ENCODE data around the gene BTBD16. TPM values are rescaled to one million over a fixed set of nuclear protein-coding genes. Genes with fewer than 3 reads are reported as not detected.

BTBD16 gene
- total RNA-seq, 2 experiments from 2014 or later = not detected

GRCh38 chr10:122253605-122254004, 17.5 kb upstream of the BTBD16 start:
- CTCF ChIA-PET = no interaction called here
- H3K27me3 Mint-ChIP-seq = peaks cover 5% of the 10 kb centered on the region
- DNase-seq (no peak), ATAC-seq (no peak)
- H3K4me3 Mint-ChIP-seq = no peak overlapping the region
- H3K4me1 Mint-ChIP-seq = no peaks in the 10 kb centered on the region
- H3K9me3 Mint-ChIP-seq (ENCODE audit: low read depth) = no peaks in the 10 kb centered on the region
- no peak overlapping the region for H3K27ac Mint-ChIP-seq
- H3K36me3 Mint-ChIP-seq = no peaks in the 10 kb centered on the region

DNA sequence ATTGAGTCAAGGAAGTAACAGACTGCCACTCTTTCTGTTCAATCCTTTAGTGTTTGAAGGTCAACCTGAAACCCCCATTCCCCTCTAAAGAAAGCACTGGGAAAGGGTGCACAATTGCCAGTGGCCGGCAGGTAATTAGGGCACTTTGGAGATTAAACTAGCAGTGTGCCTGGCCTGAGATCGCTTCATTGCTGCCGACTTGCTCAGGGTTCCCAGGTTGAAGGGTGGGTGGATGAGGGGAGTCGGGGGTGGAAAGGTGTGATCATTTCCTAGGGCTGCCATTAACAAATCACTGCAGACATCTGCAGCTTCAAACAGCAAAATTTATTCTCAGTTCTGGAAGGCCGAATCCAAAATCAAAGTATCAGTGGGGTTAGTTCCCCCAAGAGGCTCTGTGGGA, 16.3 kb upstream of the BTBD16 start:
- peaks cover 8% of the 10 kb centered on the region for H3K27me3 Mint-ChIP-seq
- no peaks in the 10 kb centered on the region for H3K36me3 Mint-ChIP-seq
- no peaks in the 10 kb centered on the region for H3K9me3 Mint-ChIP-seq (ENCODE audit: low read depth)
- H3K4me1 Mint-ChIP-seq = no peaks in the 10 kb centered on the region
- no peak overlapping the region for H3K4me3 Mint-ChIP-seq
- no peak for DNase-seq
- no peak overlapping the region for H3K27ac Mint-ChIP-seq
- no peak for ATAC-seq
- CTCF ChIA-PET = no interaction called here

DNA sequence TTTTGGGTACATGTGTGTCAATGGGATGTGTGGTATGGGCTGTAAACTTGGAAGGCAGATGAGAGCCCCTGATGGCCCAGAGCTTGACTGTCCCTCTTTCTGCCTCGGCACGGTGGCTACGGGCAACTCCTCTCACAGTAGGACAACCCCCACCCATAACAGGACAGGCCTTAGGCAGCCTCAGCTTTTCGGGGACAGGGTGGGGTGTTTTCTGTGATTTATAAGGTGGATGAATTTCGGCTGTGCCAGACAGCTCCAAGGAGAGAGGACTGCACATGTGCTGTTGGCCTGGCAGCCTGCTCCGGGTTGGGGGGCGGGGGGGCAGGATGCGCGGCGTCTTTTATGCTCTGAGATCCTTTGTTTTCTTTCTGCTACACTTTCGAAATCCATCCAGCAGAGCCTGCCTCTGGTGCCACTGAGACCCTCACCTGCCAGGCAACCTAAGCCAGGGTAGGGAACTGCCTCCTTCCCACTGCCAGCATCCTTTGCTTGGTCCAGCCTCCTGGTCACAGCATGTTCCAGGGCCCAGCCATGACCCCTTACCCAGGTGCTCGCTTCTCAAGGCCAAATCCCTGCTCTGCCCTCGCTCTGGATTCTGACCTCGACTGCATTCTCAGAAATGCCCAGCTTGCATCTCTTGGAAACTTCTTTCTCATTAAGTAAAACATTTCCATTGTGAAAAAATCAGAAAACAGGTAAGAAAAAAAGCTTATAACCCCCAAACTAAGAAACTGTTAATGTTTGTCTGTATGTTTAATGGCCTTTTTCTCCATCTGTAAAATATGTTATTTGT, 15.4 kb upstream of the BTBD16 start:
- ATAC-seq (no peak), DNase-seq (no peak)
- no peaks in the 10 kb centered on the region for H3K36me3 Mint-ChIP-seq
- H3K4me1 Mint-ChIP-seq = no peaks in the 10 kb centered on the region
- CTCF ChIA-PET = interaction anchor here (1.3 kb wide), 1 partner anchor 12 kb away, joined by 3 read pairs; no protein-coding TSS in a partner anchor
- H3K4me3 Mint-ChIP-seq = no peak overlapping the region
- H3K9me3 Mint-ChIP-seq (ENCODE audit: low read depth) = no peaks in the 10 kb centered on the region
- no peak overlapping the region for H3K27ac Mint-ChIP-seq
- peaks cover 12% of the 10 kb centered on the region for H3K27me3 Mint-ChIP-seq

DNA sequence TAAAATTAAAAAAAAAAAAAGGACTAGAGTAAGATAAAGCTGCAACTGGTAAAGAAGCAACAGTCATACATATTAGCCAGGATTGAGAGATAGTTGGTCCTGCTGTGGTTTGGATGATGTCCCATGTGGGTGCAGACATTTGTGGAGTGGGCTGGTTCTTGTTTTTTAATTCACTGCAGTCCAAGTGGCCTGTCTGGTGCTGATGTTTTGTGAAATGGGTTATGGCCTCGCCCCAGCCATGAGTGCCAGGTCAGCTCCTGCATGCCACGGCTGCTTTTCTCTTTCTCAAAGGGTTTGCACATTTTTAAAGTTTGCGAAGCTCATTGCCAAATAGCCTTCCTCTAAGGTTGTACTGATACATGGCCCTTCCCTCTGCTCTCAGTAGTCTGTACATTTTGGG, 14.1 kb upstream of the BTBD16 start:
- Mint-ChIP-seq H3K27ac (no peak overlapping the region), H3K4me1 (no peaks in the 10 kb centered on the region), H3K9me3 (ENCODE audit: low read depth) (no peaks in the 10 kb centered on the region), H3K4me3 (no peak overlapping the region), H3K27me3 (peaks cover 14% of the 10 kb centered on the region), H3K36me3 (no peaks in the 10 kb centered on the region)
- DNase-seq (no peak), ATAC-seq (no peak)
- CTCF ChIA-PET = interaction anchor here (1.3 kb wide), 1 partner anchor 11 kb away, joined by 3 read pairs; no protein-coding TSS in a partner anchor

DNA sequence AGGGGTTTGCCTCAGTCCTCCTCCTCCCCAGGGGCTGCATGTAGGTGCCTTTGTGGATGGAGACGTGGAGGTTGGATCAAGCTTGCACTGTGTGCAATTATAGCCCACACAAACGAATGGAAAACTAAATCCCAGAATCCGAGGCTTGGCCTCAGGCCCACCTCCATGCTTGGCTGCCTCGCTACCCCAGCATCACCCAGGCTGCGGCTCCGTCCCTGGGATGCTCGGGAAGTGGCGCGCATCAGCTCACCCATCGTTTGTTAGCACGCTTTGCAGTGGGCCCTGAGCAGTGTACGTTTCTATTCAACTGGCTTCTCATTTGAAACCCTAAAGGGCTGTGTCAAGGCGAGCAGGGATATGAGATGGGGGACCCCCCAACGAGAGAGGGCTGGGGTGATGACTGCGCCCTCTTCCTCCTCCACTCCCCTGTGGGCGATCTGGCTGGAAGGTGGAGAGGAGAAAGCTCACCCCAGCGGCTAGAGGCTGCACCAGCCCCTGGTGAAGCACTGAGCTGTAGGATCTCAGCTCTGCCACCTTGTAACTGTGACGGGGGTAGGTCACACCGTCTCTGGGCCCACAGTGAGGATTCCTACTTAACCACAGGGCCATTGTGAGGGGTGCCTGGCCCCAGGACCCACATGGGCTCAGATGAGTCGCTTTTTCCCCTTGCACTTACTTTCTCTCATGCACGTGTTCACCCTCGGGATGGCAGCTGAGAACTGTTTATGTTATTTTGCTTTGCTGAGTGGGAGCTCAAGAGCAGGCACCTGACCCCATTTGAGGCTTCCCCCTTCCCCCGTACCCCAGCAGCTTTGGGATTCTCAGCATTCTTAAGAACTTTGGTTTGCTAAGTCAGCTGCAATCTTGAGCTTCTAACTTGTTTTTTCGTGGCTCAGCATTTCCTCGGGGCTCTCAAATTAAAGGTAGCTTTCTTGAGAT, 12.7 kb upstream of the BTBD16 start:
- no peaks in the 10 kb centered on the region for H3K36me3 Mint-ChIP-seq
- no peak overlapping the region for H3K4me3 Mint-ChIP-seq
- DNase-seq (no peak), ATAC-seq (no peak)
- CTCF ChIA-PET = interaction anchor here (1.2 to 2.4 kb wide), 2 partner anchors 10 to 13 kb away, joined by 3 to 8 read pairs; partner anchors contain the start of gene BTBD16
- H3K9me3 Mint-ChIP-seq (ENCODE audit: low read depth) = no peaks in the 10 kb centered on the region
- H3K27ac Mint-ChIP-seq = no peak overlapping the region
- H3K4me1 Mint-ChIP-seq = no peaks in the 10 kb centered on the region
- peaks cover 23% of the 10 kb centered on the region for H3K27me3 Mint-ChIP-seq

DNA sequence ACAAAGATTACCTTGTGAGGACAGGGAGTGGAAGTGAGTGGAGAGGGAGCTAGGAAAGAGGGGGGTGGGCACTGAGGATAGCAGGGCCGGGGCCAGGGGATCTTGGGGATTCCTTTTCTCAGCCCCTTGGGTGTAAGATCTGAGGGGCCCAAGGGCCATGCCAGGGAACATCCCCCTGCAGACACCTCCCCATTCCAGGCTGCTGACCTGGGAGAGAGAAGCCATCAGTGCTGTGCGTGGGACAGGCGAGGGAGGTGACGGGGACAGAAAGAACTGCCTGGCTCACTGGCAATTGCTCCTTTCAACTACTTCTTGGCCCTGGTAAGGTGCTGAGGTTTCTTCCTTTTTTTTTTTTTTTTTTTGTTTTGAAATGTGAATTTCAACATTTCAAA, 12.0 kb upstream of the BTBD16 start:
- Mint-ChIP-seq H3K27me3 (peaks cover 26% of the 10 kb centered on the region), H3K9me3 (ENCODE audit: low read depth) (no peaks in the 10 kb centered on the region), H3K4me3 (no peak overlapping the region), H3K4me1 (no peaks in the 10 kb centered on the region), H3K36me3 (no peaks in the 10 kb centered on the region), H3K27ac (no peak overlapping the region)
- no peak for DNase-seq
- CTCF ChIA-PET = interaction anchor here (1.2 to 2.4 kb wide), 2 partner anchors 9 to 12 kb away, joined by 3 to 8 read pairs; partner anchors contain the start of gene BTBD16
- no peak for ATAC-seq

DNA sequence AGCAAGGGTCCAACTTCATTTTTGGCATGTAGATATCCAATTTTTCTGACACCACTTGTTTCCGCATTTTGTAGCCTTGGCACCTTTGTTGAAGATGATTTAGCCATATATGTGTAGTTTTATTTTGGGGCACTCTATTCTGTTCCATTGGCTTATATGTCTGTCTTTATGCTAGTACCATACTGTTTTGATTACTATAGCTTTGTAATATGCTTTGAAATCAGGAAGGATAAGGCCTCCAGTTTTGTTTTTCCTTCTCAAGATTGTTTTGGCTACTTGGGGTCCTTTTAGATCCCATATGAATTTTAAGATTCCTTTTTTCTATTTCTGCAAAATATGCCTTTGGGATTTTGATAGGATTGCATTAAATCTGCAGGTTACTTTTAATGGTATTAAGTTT, 9.5 kb upstream of the BTBD16 start:
- no peaks in the 10 kb centered on the region for H3K36me3 Mint-ChIP-seq
- H3K27me3 Mint-ChIP-seq = peaks cover 28% of the 10 kb centered on the region
- no peak overlapping the region for H3K27ac Mint-ChIP-seq
- no peaks in the 10 kb centered on the region for H3K4me1 Mint-ChIP-seq
- no peak overlapping the region for H3K4me3 Mint-ChIP-seq
- CTCF ChIA-PET = no interaction called here
- ATAC-seq (no peak), DNase-seq (no peak)
- H3K9me3 Mint-ChIP-seq (ENCODE audit: low read depth) = no peaks in the 10 kb centered on the region

GRCh38 chr10:122263971-122264370, 7.1 kb upstream of the BTBD16 start:
- ATAC-seq (no peak), DNase-seq (no peak)
- Mint-ChIP-seq H3K36me3 (no peaks in the 10 kb centered on the region), H3K4me1 (no peaks in the 10 kb centered on the region), H3K27ac (no peak overlapping the region), H3K9me3 (ENCODE audit: low read depth) (no peaks in the 10 kb centered on the region), H3K27me3 (peaks cover 23% of the 10 kb centered on the region), H3K4me3 (no peak overlapping the region)
- CTCF ChIA-PET = no interaction called here

DNA sequence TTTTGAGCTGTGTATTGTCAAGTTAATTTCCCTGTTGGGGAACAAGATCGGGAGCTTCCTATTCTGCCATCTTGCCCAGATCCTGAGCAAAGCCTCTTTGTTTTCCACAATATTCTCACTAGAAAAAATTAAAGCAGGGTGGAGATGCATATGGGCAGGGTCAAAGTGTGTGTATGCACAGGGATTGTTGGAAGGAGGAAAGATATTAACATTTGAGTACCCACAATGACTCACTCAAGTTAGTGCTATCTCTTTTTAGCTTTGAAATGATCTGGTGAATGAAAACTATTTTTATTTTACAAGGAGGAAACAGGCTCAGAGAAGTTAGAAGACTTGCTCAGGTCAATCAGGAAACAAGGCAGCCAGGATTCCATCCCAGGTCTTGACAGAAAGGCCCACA, 6.7 kb upstream of the BTBD16 start:
- CTCF ChIA-PET = no interaction called here
- H3K9me3 Mint-ChIP-seq (ENCODE audit: low read depth) = no peaks in the 10 kb centered on the region
- H3K27me3 Mint-ChIP-seq = peaks cover 24% of the 10 kb centered on the region
- H3K36me3 Mint-ChIP-seq = no peaks in the 10 kb centered on the region
- no peak overlapping the region for H3K4me3 Mint-ChIP-seq
- DNase-seq = no peak
- no peak overlapping the region for H3K27ac Mint-ChIP-seq
- no peaks in the 10 kb centered on the region for H3K4me1 Mint-ChIP-seq
- no peak for ATAC-seq

DNA sequence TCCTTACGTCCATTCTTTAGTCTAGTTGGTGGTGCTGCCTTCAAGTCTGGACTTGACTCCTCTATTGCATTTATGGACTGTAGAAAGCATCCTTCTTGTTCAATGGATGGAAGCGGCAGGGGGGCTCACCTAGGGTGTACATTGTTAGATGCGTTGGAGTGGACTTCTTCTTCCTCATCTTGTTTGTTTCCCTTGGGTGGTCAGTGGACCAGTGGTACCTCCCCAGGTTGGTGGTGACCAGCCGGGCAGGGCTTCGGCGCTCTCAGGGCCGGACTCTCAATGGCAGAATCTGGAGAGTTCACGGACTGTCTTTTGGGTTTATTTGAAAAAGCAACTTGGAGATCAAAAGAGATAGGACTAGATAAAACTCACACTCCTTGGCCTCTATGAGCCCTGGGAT, 6.2 kb upstream of the BTBD16 start:
- H3K36me3 Mint-ChIP-seq = no peaks in the 10 kb centered on the region
- DNase-seq (no peak), ATAC-seq (no peak)
- peaks cover 21% of the 10 kb centered on the region for H3K27me3 Mint-ChIP-seq
- CTCF ChIA-PET = no interaction called here
- H3K9me3 Mint-ChIP-seq (ENCODE audit: low read depth) = no peaks in the 10 kb centered on the region
- H3K4me1 Mint-ChIP-seq = no peaks in the 10 kb centered on the region
- H3K27ac Mint-ChIP-seq = no peak overlapping the region
- no peak overlapping the region for H3K4me3 Mint-ChIP-seq

DNA sequence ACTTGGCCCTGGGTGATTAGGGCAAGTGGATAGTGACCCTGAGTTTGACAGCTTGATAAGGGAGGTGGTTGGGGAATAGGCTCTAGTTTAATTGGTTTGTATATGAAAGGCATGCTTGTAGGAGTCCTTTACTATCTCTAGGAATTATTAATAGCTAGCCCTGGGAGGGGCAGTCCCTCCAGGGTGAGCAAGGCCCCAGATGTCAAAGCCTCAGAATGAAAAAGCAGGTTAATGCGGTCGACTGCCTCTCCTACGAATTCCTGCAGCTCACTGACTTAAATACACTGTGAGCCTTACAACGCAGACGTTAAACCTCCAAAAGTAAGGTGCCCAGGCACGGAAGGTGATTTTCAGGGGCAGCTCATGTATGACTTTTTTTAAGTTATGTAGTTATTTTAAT, 5.2 kb upstream of the BTBD16 start:
- CTCF ChIA-PET = no interaction called here
- Mint-ChIP-seq H3K36me3 (no peaks in the 10 kb centered on the region), H3K9me3 (ENCODE audit: low read depth) (no peaks in the 10 kb centered on the region), H3K27me3 (peaks cover 18% of the 10 kb centered on the region), H3K4me1 (no peaks in the 10 kb centered on the region), H3K27ac (no peak overlapping the region), H3K4me3 (no peak overlapping the region)
- no peak for ATAC-seq
- no peak for DNase-seq

- ATAC-seq = peak; percentile 83
- Mint-ChIP-seq H3K9me3 (ENCODE audit: low read depth) (no peaks in the 10 kb centered on the region), H3K27ac (no peak overlapping the region), H3K36me3 (no peaks in the 10 kb centered on the region), H3K4me1 (no peaks in the 10 kb centered on the region), H3K4me3 (no peak overlapping the region), H3K27me3 (peaks cover 10% of the 10 kb centered on the region)
- CTCF ChIA-PET = interaction anchor here (0.6 to 1.7 kb wide), 14 partner anchors 9 to 318 kb away, joined by 3 to 14 read pairs (median 4); partner anchors contain the start of gene PLEKHA1
- DNase-seq = peak; percentile 61
Measured at GRCh38 chr10:122267849-122268737, 3.0 kb upstream of the BTBD16 start.
